Uterus (tissue), 2 donors: Measurements from ENCODE around the gene THBD.

Source experiments
- CTCF ChIP-seq, 4 experiments: fragments of 200-600 bp in 2 of 4; fragments of 450-650 bp in 2 of 4; sonication (generic) in 2 of 4; IDR thresholded peaks; one replicate each; pipeline ENCODE4 v1.5.1; 2016 to 2019; ENCODE audit warnings: antibody characterized with exemption in 4 of 4, mild to moderate bottlenecking in 2 of 4, moderate library complexity in 1 of 4
- POLR2A ChIP-seq, 2 donors: fragments of 450-650 bp; IDR thresholded peaks; one replicate each; pipeline ENCODE4 v1.6.1; 2016; ENCODE audit warnings: antibody characterized with exemption in 2 of 2, mild to moderate bottlenecking in 1 of 2, moderate library complexity in 1 of 2

DNA sequence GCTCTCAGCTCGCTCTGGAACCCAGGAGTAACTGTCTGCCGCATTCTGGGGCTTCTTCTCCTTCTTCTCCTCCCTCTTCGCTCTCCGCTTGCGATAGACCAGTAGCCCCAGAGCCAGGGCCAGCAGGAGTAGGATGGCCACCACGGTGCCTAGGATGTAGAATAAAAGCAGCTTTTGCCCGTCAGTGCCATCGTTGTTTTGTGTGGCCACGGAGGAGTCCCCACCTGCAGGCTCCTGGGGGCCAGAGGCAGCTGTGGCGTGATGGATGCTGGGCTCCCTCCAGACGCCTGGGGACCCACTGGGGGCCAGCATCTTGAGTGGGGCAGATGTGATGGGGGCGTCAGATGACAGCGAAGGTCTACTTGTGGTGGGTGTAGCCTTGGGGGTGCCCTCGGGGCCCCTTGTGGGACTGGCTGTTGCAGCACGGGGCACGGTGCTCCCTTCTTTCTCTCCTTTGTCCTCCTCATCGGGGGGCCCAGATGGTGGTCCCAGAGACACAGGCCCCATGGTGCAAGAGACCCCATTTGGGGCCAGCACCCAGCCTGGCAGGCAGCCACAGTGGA, 34.9 kb upstream of the THBD start:
- TF ChIP-seq POLR2A (IDR thresholded peaks at IDR 0.05) = no peak
- no peak for TF ChIP-seq CTCF (IDR thresholded peaks at IDR 0.05)
